OCI-LY1 (cell line): ENCODE measurements around the gene CAT.

ENCODE experiments used
- H2AFZ ChIP-seq: fragments of 200-600 bp; sonication (generic), shearing (Covaris generic); 2 replicates; pipeline ENCODE4 v1.6.0; 2014; ENCODE audit warnings: antibody characterized with exemption, mild to moderate bottlenecking, low read length
- H3F3A ChIP-seq: fragments of 200-600 bp; sonication (generic), shearing (Covaris generic); 2 replicates; pipeline ENCODE4 v1.6.0; 2014; ENCODE audit warnings: mild to moderate bottlenecking, antibody characterized with exemption, low read length, moderate library complexity; ENCODE audit not compliant: insufficient read depth
- H3K27ac ChIP-seq: fragments of 200-600 bp; sonication (generic); 2 replicates; pipeline ENCODE4 v1.5.1; 2014; ENCODE audit warnings: low read length, mixed run types, mild to moderate bottlenecking, low read depth; ENCODE audit not compliant: poor library complexity, severe bottlenecking
- H3K27me3 ChIP-seq: fragments of 200-600 bp; sonication (generic); 2 replicates; pipeline ENCODE4 v1.6.0; 2014; ENCODE audit warnings: antibody characterized with exemption, mild to moderate bottlenecking, low read length, moderate library complexity; ENCODE audit not compliant: insufficient read depth
- H3K36me3 ChIP-seq: fragments of 200-600 bp; sonication (generic); 2 replicates; pipeline ENCODE4 v1.6.1; 2014; ENCODE audit warnings: mild to moderate bottlenecking, antibody characterized with exemption, low read length, moderate library complexity, mixed read lengths; ENCODE audit not compliant: insufficient read depth
- H3K4me1 ChIP-seq: fragments of 200-600 bp; sonication (generic); 2 replicates; pipeline ENCODE4 v1.5.1; 2014; ENCODE audit warnings: mild to moderate bottlenecking, low read length, moderate library complexity; ENCODE audit not compliant: insufficient read depth, severe bottlenecking
- H3K4me2 ChIP-seq: fragments of 200-600 bp; sonication (generic), shearing (Covaris generic); 2 replicates; pipeline ENCODE4 v1.6.1; 2014; ENCODE audit warnings: low read length
- H3K4me3 ChIP-seq: fragments of 200-600 bp; sonication (generic); 2 replicates; pipeline ENCODE4 v1.5.1; 2014; ENCODE audit warnings: low read length, low read depth, mild to moderate bottlenecking, mixed read lengths; ENCODE audit not compliant: poor library complexity, severe bottlenecking
- H3K79me2 ChIP-seq: fragments of 200-600 bp; shearing (Covaris generic); 2 replicates; pipeline ENCODE4 v1.6.1; 2016; ENCODE audit warnings: mixed run types, low read length, mixed read lengths; ENCODE audit not compliant: insufficient read depth
- H3K9ac ChIP-seq: fragments of 200-600 bp; sonication (generic), shearing (Covaris generic); 2 replicates; pipeline ENCODE4 v1.6.1; 2014; ENCODE audit warnings: mild to moderate bottlenecking, low read length, mixed read lengths
- H3K9me2 ChIP-seq: fragments of 200-600 bp; sonication (generic), shearing (Covaris generic); 2 replicates; pipeline ENCODE4 v1.6.1; 2014; ENCODE audit warnings: low read depth, mild to moderate bottlenecking, low read length, mixed read lengths
- H3K9me3 ChIP-seq: fragments of 200-600 bp; shearing (Covaris generic); 2 replicates; pipeline ENCODE4 v1.6.1; 2014; ENCODE audit warnings: low read length, mixed read lengths
- H4K20me1 ChIP-seq: fragments of 200-600 bp; sonication (generic), shearing (Covaris generic); 2 replicates; pipeline ENCODE4 v1.6.0; 2016; ENCODE audit warnings: mild to moderate bottlenecking, low read length; ENCODE audit not compliant: insufficient read depth
- EZH2 ChIP-seq: fragments of 200-600 bp; sonication (generic), shearing (Covaris generic); IDR thresholded peaks from 2 replicates; pipeline ENCODE4 v1.8.0; 2017; ENCODE audit warnings: borderline replicate concordance, mixed run types, mild to moderate bottlenecking, antibody characterized with exemption, low read length, moderate library complexity, mixed read lengths
- TF ChIP-seq, protein P1 (sequence below): fragments of 200-600 bp; sonication (generic), shearing (Covaris generic); IDR thresholded peaks from 2 replicates; pipeline ENCODE4 v1.5.1; 2017; ENCODE audit warnings: mild to moderate bottlenecking, antibody characterized with exemption, low read length, moderate library complexity, mixed read lengths

CAT gene

DNA sequence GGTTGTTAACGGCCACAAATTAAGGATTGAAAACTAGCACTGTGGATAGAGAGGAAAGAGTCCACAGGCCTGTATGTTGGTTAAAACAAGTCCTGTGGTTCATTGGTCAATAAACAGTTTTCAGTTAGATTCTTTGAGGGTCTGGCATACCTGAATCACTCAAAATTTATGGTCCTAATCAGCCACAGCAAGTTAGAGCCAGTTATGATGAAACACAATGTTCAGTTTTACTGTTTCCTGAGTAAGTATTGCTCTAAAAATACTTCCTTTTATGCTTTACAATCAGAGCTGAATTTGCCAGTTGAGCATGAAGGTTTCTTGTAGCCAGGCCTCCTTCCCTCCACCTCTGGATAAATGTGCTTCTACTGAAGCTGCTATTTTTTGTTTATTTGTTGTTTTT is 12.9 kb upstream of the CAT start:
- no peaks in the 10 kb centered on the region for H3K36me3 ChIP-seq
- no peaks in the 10 kb centered on the region for H3K9me2 ChIP-seq
- TF ChIP-seq EZH2, result no peak
- TF ChIP-seq, protein P1, sequence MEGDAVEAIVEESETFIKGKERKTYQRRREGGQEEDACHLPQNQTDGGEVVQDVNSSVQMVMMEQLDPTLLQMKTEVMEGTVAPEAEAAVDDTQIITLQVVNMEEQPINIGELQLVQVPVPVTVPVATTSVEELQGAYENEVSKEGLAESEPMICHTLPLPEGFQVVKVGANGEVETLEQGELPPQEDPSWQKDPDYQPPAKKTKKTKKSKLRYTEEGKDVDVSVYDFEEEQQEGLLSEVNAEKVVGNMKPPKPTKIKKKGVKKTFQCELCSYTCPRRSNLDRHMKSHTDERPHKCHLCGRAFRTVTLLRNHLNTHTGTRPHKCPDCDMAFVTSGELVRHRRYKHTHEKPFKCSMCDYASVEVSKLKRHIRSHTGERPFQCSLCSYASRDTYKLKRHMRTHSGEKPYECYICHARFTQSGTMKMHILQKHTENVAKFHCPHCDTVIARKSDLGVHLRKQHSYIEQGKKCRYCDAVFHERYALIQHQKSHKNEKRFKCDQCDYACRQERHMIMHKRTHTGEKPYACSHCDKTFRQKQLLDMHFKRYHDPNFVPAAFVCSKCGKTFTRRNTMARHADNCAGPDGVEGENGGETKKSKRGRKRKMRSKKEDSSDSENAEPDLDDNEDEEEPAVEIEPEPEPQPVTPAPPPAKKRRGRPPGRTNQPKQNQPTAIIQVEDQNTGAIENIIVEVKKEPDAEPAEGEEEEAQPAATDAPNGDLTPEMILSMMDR, result no peak
- H3K79me2 ChIP-seq, result no peaks in the 10 kb centered on the region
- H3K27me3 ChIP-seq, result no peaks in the 10 kb centered on the region
- no peak overlapping the region for H3K4me2 ChIP-seq
- no peak overlapping the region for H2AFZ ChIP-seq
- H3K4me1 ChIP-seq, result no peaks in the 10 kb centered on the region
- H4K20me1 ChIP-seq, result no peaks in the 10 kb centered on the region
- H3K9ac ChIP-seq, result no peak overlapping the region
- H3F3A ChIP-seq, result no peaks in the 10 kb centered on the region
- no peak overlapping the region for H3K4me3 ChIP-seq
- H3K9me3 ChIP-seq, result no peaks in the 10 kb centered on the region
- no peak overlapping the region for H3K27ac ChIP-seq

DNA sequence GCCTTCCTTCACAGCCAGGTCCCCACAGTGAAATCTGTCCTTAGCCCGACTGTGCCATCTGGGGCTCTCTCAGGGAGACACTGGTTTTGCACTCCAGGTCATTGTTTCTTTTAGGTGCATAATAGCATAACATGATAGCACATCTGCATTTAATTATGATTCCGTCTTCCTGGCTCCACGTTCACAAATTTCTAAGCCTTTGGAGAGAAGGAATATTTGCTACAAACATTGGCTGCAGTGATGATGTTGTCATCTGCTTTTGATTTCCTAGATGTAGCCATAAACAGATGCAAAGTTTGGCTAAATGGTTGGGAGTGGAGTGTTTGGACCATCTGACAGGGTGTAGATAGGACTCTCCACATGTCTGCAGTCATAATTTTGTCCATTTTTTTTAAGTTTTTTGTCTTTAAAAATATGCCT is 12.0 kb upstream of the CAT start:
- Histone ChIP-seq H2AFZ (no peak overlapping the region), H3K4me2 (no peak overlapping the region), H3K27ac (no peak overlapping the region)

GRCh38 chr11:34427186-34427805 is 11.4 kb upstream of the CAT start:
- Histone ChIP-seq H3K4me3 (no peak overlapping the region), H3K4me2 (no peak overlapping the region), H3K36me3 (no peaks in the 10 kb centered on the region), H3K9me3 (no peaks in the 10 kb centered on the region), H4K20me1 (no peaks in the 10 kb centered on the region), H3K27ac (no peak overlapping the region), H3K27me3 (no peaks in the 10 kb centered on the region), H3K9me2 (no peaks in the 10 kb centered on the region), H3K4me1 (no peaks in the 10 kb centered on the region), H2AFZ (no peak overlapping the region), H3K79me2 (no peaks in the 10 kb centered on the region), H3K9ac (no peak overlapping the region), H3F3A (no peaks in the 10 kb centered on the region)
- TF ChIP-seq, protein P1, result no peak
- TF ChIP-seq EZH2, result no peak

More for the DNA sequence above, 12.0 kb upstream of the CAT start:
- TF ChIP-seq, protein P1, result no peak
- TF ChIP-seq EZH2, result no peak
- Histone ChIP-seq H3K9me2 (no peaks in the 10 kb centered on the region), H3K4me3 (no peak overlapping the region), H3K27me3 (no peaks in the 10 kb centered on the region), H3K4me1 (no peaks in the 10 kb centered on the region), H4K20me1 (no peaks in the 10 kb centered on the region), H3K36me3 (no peaks in the 10 kb centered on the region), H3K79me2 (no peaks in the 10 kb centered on the region), H3K9ac (no peak overlapping the region), H3K9me3 (no peaks in the 10 kb centered on the region), H3F3A (no peaks in the 10 kb centered on the region)
